A673 (cell line): ENCODE data around the gene VPS51.

ENCODE experiments used
- CTCF ChIP-seq: fragments of 300-800, 200-600 bp; sonication (generic); conservative IDR thresholded peaks from 2 replicates; pipeline ENCODE4 v1.5.1; 2017; ENCODE audit warnings: low read depth, mild to moderate bottlenecking, antibody characterized with exemption, low read length, moderate library complexity, mixed read lengths
- EZH2 ChIP-seq: fragments of 200-600 bp; sonication (generic); IDR thresholded peaks from 2 replicates; pipeline ENCODE4 v1.6.1; 2017; ENCODE audit warnings: borderline replicate concordance, low read depth, mild to moderate bottlenecking, mixed read lengths, antibody characterized with exemption, low read length; ENCODE audit not compliant: poor library complexity, severe bottlenecking

- TF ChIP-seq CTCF, result no peak
- TF ChIP-seq EZH2, result no peak
Observed at GRCh38 chr11:65119670-65119995, 23.6 kb downstream of the VPS51 start.
